Fibroblast of skin of left quadriceps (primary cell): Measurements from ENCODE around the gene THUMPD2.
"Not testable (repeated sequence)": the region's sequence is repeated elsewhere in the genome, so short reads cannot be mapped to it uniquely, and the experiment has no call there.

ENCODE experiments used
- DNase-seq, 2 experiments: peaks; one replicate each; pipeline ENCODE4 v3.0.0-alpha.2; 2013; ENCODE audit warnings: low read depth in 2 of 2

The THUMPD2 gene

GRCh38 chr2:39755466-39755865 is 23.6 kb downstream of the THUMPD2 start:
- DNase-seq = no peak

- peak; percentile 69 to 71 for DNase-seq
These were observed 35.7 kb downstream of the THUMPD2 start for GRCh38 chr2:39743269-39743776.

GRCh38 chr2:39741871-39742270 is 37.2 kb downstream of the THUMPD2 start:
- no peak for DNase-seq

GRCh38 chr2:39739386-39739785 is 39.7 kb downstream of the THUMPD2 start:
- no peak for DNase-seq

GRCh38 chr2:39738936-39739335 is 40.1 kb downstream of the THUMPD2 start:
- no peak for DNase-seq

GRCh38 chr2:39737661-39738060 is 41.4 kb downstream of the THUMPD2 start:
- DNase-seq = peak; percentile 55 to 57

- peak; percentile 59 to 60 for DNase-seq
These were observed 42.4 kb downstream of the THUMPD2 start for GRCh38 chr2:39736640-39737039.

GRCh38 chr2:39735648-39736047 is 43.4 kb downstream of the THUMPD2 start:
- no peak for DNase-seq

- no peak for DNase-seq
These were observed 44.6 kb downstream of the THUMPD2 start for GRCh38 chr2:39734445-39734844.

GRCh38 chr2:39733070-39733674 is 45.9 kb downstream of the THUMPD2 start:
- peak; percentile 48 to 54 for DNase-seq

- no peak for DNase-seq
These were observed 46.6 kb downstream of the THUMPD2 start for GRCh38 chr2:39732482-39732881.

- DNase-seq = no peak
These were observed 47.5 kb downstream of the THUMPD2 start for GRCh38 chr2:39731546-39731945.

GRCh38 chr2:39730685-39731302 is 48.3 kb downstream of the THUMPD2 start:
- no peak for DNase-seq

GRCh38 chr2:39730276-39730675 is 48.8 kb downstream of the THUMPD2 start:
- DNase-seq = no peak

- DNase-seq = no peak
These were observed 50.1 kb downstream of the THUMPD2 start for GRCh38 chr2:39728941-39729351.

- not testable (repeated sequence) for DNase-seq
These were observed 51.0 kb downstream of the THUMPD2 start for GRCh38 chr2:39728085-39728484.

GRCh38 chr2:39725401-39725800 is 53.7 kb downstream of the THUMPD2 start:
- peak in 1 of 2 experiments; percentile 49 for DNase-seq

GRCh38 chr2:39724828-39725144 is 54.3 kb downstream of the THUMPD2 start:
- no peak for DNase-seq

GRCh38 chr2:39723946-39724827 is 54.9 kb downstream of the THUMPD2 start:
- DNase-seq = no peak

- DNase-seq = no peak
These were observed 55.6 kb downstream of the THUMPD2 start for GRCh38 chr2:39723497-39723896.

GRCh38 chr2:39720970-39721369 is 58.1 kb downstream of the THUMPD2 start:
- no peak for DNase-seq

- DNase-seq = no peak
These were observed 59.7 kb downstream of the THUMPD2 start for GRCh38 chr2:39719317-39719716.

- no peak for DNase-seq
These were observed 60.6 kb downstream of the THUMPD2 start for GRCh38 chr2:39718483-39718882.
